ENCODE results near the gene TCEANC2. TPM values are rescaled to one million over a fixed set of nuclear protein-coding genes. Genes with fewer than 3 reads are reported as not detected.
"Not testable (repeated sequence)": the region's sequence is repeated elsewhere in the genome, so short reads cannot be mapped to it uniquely, and the experiment has no call there.

Gene TCEANC2
- total RNA-seq, 2 donors from 2014 or later: 4.5 to 4.7 TPM

DNA sequence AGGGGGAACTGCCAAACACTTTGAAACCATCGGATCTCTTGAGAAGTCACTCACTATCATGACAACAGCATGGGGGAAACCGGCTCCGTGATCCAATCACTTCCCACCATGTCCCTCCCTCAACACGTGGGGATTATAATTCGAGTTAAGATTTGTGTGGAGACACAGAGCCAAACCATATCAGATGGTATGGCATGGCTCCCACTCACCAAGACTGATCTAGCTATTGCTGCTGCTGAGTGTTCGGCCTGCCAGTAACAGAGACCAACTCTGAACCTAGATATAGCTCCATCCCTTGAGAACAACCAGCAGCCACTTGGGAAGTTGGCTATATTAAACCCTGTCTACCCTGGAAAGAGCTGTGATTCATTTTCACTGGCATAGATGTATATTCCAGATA lies 50.0 kb downstream of the TCEANC2 start:
- H3K27me3 Mint-ChIP-seq: no peaks in the 10 kb centered on the region
- no peak for ATAC-seq
- DNase-seq: no peak
- peaks cover 5% of the 10 kb centered on the region for H3K4me1 Mint-ChIP-seq
- H3K27ac Mint-ChIP-seq: no peak overlapping the region
- H3K9me3 ChIP-seq (ENCODE audit: control insufficient read depth, low read length, poor library complexity, severe bottlenecking): no peaks in the 10 kb centered on the region
- no peak overlapping the region for H3K4me3 Mint-ChIP-seq
- peaks cover 12% of the 10 kb centered on the region for H3K36me3 Mint-ChIP-seq (ENCODE audit: low read depth)

GRCh38 chr1:54104613-54105012 lies 51.2 kb downstream of the TCEANC2 start:
- not testable (repeated sequence) for DNase-seq; H3K4me3 Mint-ChIP-seq; H3K9me3 ChIP-seq (ENCODE audit: control insufficient read depth, low read length, poor library complexity, severe bottlenecking); H3K27ac Mint-ChIP-seq; H3K27me3 Mint-ChIP-seq; H3K36me3 Mint-ChIP-seq (ENCODE audit: low read depth); H3K4me1 Mint-ChIP-seq; ATAC-seq

- H3K27ac Mint-ChIP-seq: peak overlapping the region; percentile 56
- no peak overlapping the region for H3K4me3 Mint-ChIP-seq
- H3K4me1 Mint-ChIP-seq: no peaks in the 10 kb centered on the region
- no peaks in the 10 kb centered on the region for H3K9me3 ChIP-seq (ENCODE audit: control insufficient read depth, low read length, poor library complexity, severe bottlenecking)
- DNase-seq (no peak), ATAC-seq (no peak)
- no peaks in the 10 kb centered on the region for H3K27me3 Mint-ChIP-seq
- peaks cover 4% of the 10 kb centered on the region for H3K36me3 Mint-ChIP-seq (ENCODE audit: low read depth)
These were observed 51.7 kb downstream of the TCEANC2 start for GRCh38 chr1:54105080-54105479.

DNA sequence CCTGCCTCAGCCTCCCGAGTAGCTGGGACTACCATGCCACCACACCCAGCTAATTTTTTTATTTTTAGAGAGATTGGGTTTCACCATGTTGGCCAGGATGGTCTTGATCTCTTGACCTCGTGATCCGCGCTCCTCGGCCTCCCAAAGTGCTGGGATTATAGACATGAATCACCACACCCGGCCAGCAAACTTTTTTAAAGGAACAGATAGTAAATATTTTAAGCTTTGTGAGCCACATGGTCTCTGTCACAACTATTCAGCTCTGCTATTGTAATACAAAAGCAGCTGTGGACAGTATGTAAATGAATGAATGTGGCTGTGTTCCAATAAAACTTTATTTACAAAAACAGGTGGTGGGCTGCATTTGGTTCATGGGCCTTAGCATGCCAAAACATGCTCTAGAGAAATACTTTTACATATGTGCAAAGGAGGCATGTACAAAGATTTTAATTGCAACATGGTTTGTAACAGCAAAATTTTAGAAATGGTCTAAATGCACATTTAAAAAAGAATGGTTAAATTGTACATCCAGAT lies 52.4 kb downstream of the TCEANC2 start:
- ATAC-seq: no peak
- no peaks in the 10 kb centered on the region for H3K36me3 Mint-ChIP-seq (ENCODE audit: low read depth)
- H3K4me1 Mint-ChIP-seq: no peaks in the 10 kb centered on the region

GRCh38 chr1:54107131-54107530 lies 53.7 kb downstream of the TCEANC2 start:
- Mint-ChIP-seq H3K4me1 (no peaks in the 10 kb centered on the region), H3K36me3 (ENCODE audit: low read depth) (no peaks in the 10 kb centered on the region), H3K4me3 (no peak overlapping the region), H3K27me3 (no peaks in the 10 kb centered on the region), H3K27ac (no peak overlapping the region)
- DNase-seq (no peak), ATAC-seq (no peak)
- no peaks in the 10 kb centered on the region for H3K9me3 ChIP-seq (ENCODE audit: control insufficient read depth, low read length, poor library complexity, severe bottlenecking)

More for the DNA sequence above, 52.4 kb downstream of the TCEANC2 start:
- DNase-seq: no peak
- Mint-ChIP-seq H3K27ac (peak overlapping the region; percentile 56), H3K4me3 (no peak overlapping the region), H3K27me3 (no peaks in the 10 kb centered on the region)
- H3K9me3 ChIP-seq (ENCODE audit: control insufficient read depth, low read length, poor library complexity, severe bottlenecking): no peaks in the 10 kb centered on the region

- Mint-ChIP-seq H3K27ac (no peak overlapping the region), H3K36me3 (ENCODE audit: low read depth) (no peaks in the 10 kb centered on the region), H3K27me3 (no peaks in the 10 kb centered on the region), H3K4me1 (no peaks in the 10 kb centered on the region), H3K4me3 (no peak overlapping the region)
- DNase-seq (no peak), ATAC-seq (no peak)
- no peaks in the 10 kb centered on the region for H3K9me3 ChIP-seq (ENCODE audit: control insufficient read depth, low read length, poor library complexity, severe bottlenecking)
These were observed 54.7 kb downstream of the TCEANC2 start for GRCh38 chr1:54108156-54108555.

DNA sequence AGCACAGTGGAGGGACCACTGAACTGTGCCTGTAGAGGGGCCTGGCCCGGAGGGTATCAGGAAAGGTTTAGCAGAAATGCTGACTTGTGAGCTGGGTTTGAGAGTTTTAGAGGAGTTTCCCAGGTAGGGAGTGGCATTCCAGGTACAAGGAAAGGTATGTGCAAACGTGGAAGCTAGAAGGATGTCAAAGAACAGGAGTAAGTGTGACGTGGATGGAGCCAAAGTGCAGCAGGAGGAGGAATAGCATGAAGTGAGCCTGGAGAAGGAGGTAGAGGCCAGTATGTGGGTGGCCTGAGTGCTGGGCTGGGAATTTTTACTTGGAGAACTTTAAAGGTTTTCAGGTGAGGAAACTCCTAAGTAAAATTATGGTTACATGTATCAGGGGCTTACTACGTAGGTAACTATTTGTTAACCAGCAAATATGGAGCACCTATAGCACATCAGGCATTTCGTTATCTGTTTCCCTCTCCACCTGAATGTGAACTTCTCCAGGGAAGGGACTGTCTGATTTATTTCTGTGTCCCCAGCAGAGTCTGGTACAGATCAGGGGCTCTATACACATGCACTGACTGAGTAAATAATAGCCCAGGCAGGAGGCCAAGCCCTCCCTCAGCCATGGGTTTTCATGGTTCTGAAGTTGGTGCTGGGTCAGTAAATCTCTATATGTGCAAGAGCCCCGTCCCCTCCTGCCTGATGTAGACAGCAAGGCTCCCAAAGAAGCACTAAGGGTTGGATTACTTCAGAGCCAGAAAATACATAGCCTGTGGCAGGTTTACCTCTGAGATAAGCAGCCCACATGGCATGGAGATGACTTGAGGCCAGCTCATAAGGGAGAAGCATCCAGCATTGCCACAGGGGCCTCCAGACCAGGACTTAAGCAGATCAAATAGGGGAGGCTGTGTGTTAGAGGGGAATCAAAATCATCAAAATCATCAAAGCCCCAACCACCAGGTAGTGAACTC lies 56.0 kb downstream of the TCEANC2 start:
- Mint-ChIP-seq H3K4me3 (no peak overlapping the region), H3K36me3 (ENCODE audit: low read depth) (no peaks in the 10 kb centered on the region), H3K4me1 (no peaks in the 10 kb centered on the region), H3K27ac (no peak overlapping the region), H3K27me3 (no peaks in the 10 kb centered on the region)
- no peaks in the 10 kb centered on the region for H3K9me3 ChIP-seq (ENCODE audit: control insufficient read depth, low read length, poor library complexity, severe bottlenecking)
- ATAC-seq (no peak), DNase-seq (no peak)

DNA sequence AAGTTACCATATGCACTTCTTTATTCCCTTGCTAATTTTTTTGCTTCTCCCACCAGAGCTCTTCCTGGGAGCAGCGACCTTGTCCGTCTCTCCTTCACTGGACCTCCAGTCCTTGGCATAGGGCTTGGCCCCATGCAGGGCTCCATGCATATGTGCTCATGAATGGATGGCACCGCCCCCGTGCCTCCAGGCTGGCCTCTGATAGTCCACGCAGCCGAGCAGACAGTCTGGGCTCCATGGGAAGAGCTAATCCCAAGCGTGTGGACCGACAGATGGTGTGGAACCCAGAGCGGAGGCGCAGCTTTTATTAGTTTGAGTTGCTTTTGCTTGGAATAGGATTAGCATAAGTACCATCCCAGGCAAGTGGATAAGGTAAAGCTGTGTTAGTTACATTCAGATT lies 57.6 kb downstream of the TCEANC2 start:
- Mint-ChIP-seq H3K27me3 (no peaks in the 10 kb centered on the region), H3K36me3 (ENCODE audit: low read depth) (no peaks in the 10 kb centered on the region), H3K4me1 (no peaks in the 10 kb centered on the region), H3K27ac (no peak overlapping the region), H3K4me3 (no peak overlapping the region)
- DNase-seq (no peak), ATAC-seq (no peak)
- no peaks in the 10 kb centered on the region for H3K9me3 ChIP-seq (ENCODE audit: control insufficient read depth, low read length, poor library complexity, severe bottlenecking)

DNA sequence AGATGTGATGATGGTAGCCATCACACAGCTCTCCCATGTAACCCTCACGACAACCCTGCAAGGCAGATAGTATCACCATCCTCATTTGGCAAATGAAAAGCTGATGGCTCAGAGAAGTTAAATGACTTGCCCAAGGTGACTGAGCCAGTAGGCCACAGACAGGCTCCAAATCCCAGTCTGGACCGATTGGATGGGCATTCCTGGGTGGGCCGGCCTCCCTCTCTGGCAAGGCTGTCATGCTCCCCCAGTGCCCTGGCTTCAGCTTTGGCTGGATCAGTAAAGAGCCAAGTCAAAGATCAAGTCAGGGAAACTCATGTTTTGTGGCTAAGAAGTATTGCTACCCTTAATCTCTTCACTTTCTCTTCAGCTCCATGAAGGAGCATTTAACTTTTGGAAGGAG lies 58.2 kb downstream of the TCEANC2 start:
- H3K4me3 Mint-ChIP-seq: no peak overlapping the region
- no peak overlapping the region for H3K27ac Mint-ChIP-seq
- no peaks in the 10 kb centered on the region for H3K4me1 Mint-ChIP-seq
- no peaks in the 10 kb centered on the region for H3K36me3 Mint-ChIP-seq (ENCODE audit: low read depth)
- no peaks in the 10 kb centered on the region for H3K9me3 ChIP-seq (ENCODE audit: control insufficient read depth, low read length, poor library complexity, severe bottlenecking)
- ATAC-seq: no peak
- DNase-seq: no peak
- H3K27me3 Mint-ChIP-seq: no peaks in the 10 kb centered on the region

DNA sequence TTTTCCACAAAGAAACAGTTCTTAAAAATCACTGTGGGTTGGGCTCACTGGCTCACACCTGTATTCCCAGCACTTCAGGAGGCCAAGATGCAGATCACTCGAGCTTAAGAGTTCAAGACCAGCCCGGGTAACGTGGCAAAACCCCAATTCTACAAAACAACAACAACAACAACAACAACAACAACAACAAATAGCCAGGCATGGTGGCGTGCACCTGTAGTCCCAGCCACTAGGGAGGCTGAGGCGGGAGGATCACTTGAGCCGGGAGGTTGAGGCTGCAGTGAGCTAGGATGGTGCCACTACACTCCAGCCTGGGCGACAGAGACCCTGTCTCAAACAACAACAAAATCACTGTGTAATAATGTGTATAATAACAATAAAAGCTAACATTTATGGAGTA lies 58.6 kb downstream of the TCEANC2 start:
- Mint-ChIP-seq H3K4me1 (no peaks in the 10 kb centered on the region), H3K36me3 (ENCODE audit: low read depth) (no peaks in the 10 kb centered on the region), H3K4me3 (no peak overlapping the region), H3K27me3 (no peaks in the 10 kb centered on the region), H3K27ac (no peak overlapping the region)
- no peaks in the 10 kb centered on the region for H3K9me3 ChIP-seq (ENCODE audit: control insufficient read depth, low read length, poor library complexity, severe bottlenecking)
- no peak for ATAC-seq
- no peak for DNase-seq

DNA sequence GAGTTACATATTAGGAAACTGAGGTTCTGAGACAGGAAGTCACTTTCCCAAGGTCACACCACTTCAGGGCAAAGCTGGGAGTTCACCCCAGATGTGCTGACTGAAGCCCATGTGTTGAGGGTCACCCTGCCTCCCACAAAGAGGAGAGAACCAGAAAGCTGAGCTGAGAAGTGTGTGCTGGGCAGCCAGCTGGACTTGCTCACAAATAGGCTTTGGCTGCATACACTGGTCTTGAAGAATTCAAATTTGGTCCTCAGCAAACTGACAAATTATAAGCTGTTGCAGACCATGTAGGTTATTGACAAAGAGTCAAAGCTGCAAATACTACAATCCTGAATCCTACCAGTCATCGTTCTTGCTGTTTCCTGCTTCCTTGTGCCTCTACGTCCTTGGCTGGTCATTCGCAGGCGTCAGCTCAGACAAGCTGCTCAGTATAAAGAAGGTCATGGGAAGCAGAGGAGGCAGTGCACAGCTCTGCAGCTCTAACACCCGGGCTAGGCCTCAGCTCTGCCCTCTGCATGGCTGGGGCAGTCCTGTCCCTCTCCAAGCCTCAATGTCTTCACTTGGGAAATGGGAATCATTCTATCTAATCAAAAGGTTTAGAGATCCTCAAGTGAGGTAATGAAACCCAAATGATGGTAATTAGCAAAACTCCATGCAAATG lies 59.4 kb downstream of the TCEANC2 start:
- H3K4me3 Mint-ChIP-seq: no peak overlapping the region
- no peaks in the 10 kb centered on the region for H3K27me3 Mint-ChIP-seq
- no peaks in the 10 kb centered on the region for H3K9me3 ChIP-seq (ENCODE audit: control insufficient read depth, low read length, poor library complexity, severe bottlenecking)
- H3K4me1 Mint-ChIP-seq: no peaks in the 10 kb centered on the region
- ATAC-seq (no peak), DNase-seq (no peak)
- no peak overlapping the region for H3K27ac Mint-ChIP-seq
- no peaks in the 10 kb centered on the region for H3K36me3 Mint-ChIP-seq (ENCODE audit: low read depth)

DNA sequence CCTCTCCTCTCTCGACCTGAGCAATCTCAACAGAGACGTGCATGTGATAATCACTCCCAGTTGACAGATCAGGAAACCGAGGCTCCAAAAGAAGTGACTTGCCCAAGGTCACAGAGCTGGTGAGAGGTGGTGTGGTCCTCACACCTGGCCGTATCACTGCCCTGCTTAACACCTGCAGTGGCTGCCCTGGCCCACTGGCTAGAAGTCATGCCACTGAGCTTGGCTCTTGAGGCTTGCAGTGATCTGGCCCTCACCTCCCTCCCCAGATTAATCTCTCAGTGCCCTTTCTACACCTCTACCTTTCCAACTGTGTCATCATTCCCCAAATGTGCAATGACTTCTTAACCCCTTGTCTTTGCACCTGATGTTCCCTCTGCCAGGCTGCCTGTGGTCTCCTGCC lies 60.6 kb downstream of the TCEANC2 start:
- no peaks in the 10 kb centered on the region for H3K36me3 Mint-ChIP-seq (ENCODE audit: low read depth)
- ATAC-seq (no peak), DNase-seq (no peak)
- H3K27ac Mint-ChIP-seq: no peak overlapping the region
- no peaks in the 10 kb centered on the region for H3K4me1 Mint-ChIP-seq
- no peaks in the 10 kb centered on the region for H3K9me3 ChIP-seq (ENCODE audit: control insufficient read depth, low read length, poor library complexity, severe bottlenecking)
- H3K4me3 Mint-ChIP-seq: no peak overlapping the region
- no peaks in the 10 kb centered on the region for H3K27me3 Mint-ChIP-seq

- H3K27me3 Mint-ChIP-seq: no peaks in the 10 kb centered on the region
- H3K4me3 Mint-ChIP-seq: no peak overlapping the region
- H3K36me3 Mint-ChIP-seq (ENCODE audit: low read depth): no peaks in the 10 kb centered on the region
- H3K27ac Mint-ChIP-seq: peak overlapping the region; percentile 45
- no peak for DNase-seq
- no peaks in the 10 kb centered on the region for H3K9me3 ChIP-seq (ENCODE audit: control insufficient read depth, low read length, poor library complexity, severe bottlenecking)
- no peaks in the 10 kb centered on the region for H3K4me1 Mint-ChIP-seq
- no peak for ATAC-seq
These were observed 61.5 kb downstream of the TCEANC2 start for GRCh38 chr1:54114955-54115354.

All from T-helper 17 cell (primary cell).